Activated T-helper 17 cell treated with anti-CD3 and anti-CD28 coated beads, Interleukin-2, amount 50 U/mL, for 72 hours (primary cell): ENCODE measurements around the gene MYCL. TPM values are rescaled to one million over a fixed set of nuclear protein-coding genes. Genes with fewer than 3 reads are reported as not detected.

ENCODE experiments used
- ATAC-seq: fragments of 150-1000 bp; cut with Tn5 transposase; replicated peaks from 2 replicates; pipeline ENCODE4 v1.10.0; 2021; ENCODE audit warnings: mild to moderate bottlenecking, moderate library complexity
- H3K27ac Mint-ChIP-seq: one replicate; pipeline ENCODE4 v1.8.0; 2022; ENCODE audit warnings: mixed read lengths
- H3K27me3 Mint-ChIP-seq: one replicate; pipeline ENCODE4 v1.8.0; 2022; ENCODE audit warnings: mixed read lengths
- H3K36me3 Mint-ChIP-seq: one replicate; pipeline ENCODE4 v1.8.0; 2022; ENCODE audit warnings: low read depth, mild to moderate bottlenecking, mixed read lengths
- H3K4me1 Mint-ChIP-seq: one replicate; pipeline ENCODE4 v1.8.0; 2022; ENCODE audit warnings: mixed read lengths
- H3K4me3 Mint-ChIP-seq: one replicate; pipeline ENCODE4 v1.8.0; 2022; ENCODE audit warnings: mild to moderate bottlenecking, mixed read lengths
- H3K9me3 Mint-ChIP-seq: one replicate; pipeline ENCODE4 v1.8.0; 2022; ENCODE audit warnings: mixed read lengths
- total RNA-seq, 2 donors: library from RNA; stranded (reverse); gene quantifications; one replicate each; pipeline ENCODE4 v1.2.3, GENCODE V29; 2022

The MYCL gene
- total RNA-seq, 2 donors from 2014 or later: 0.09 TPM; not detected in 1

DNA sequence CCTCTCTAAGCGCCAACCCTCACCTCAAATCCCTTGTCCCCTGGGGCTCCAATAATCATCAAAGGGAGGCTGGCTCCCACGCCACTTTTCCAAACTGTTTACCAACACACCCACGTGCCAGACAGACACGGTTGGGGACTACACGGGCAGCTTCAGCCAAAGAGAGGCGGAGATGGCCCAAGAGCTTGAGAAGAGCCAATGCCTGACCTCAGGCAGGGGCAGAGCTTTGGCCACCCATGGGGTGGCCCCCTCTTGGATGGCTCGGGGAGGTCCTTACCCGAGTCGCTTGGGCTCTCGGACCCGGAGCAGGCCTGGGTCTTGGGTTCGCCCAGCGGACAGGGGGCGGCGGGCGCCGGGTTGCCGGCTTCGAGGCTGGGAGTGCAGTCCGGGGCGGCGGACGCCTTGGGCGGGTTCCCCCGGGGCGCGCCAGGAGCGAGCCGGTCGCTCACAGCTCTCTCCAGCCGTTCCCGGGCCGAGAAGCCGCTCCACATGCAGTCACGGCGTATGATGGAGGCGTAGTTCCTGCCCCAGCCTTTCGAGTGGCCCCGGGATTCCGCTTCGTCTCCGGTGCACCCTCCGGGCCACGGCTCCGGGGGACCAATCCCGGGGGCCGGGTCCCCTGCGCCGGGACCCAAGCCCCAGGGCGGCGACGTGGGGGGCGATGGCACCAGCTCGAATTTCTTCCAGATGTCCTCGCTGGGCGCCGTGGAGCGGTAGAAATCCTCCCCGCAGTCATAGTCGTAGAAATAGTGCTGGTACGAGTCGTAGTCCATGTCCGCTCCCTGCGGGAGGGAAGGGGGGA lies 854 bp downstream of the MYCL start:
- peak overlapping the region; percentile 18 for H3K4me3 Mint-ChIP-seq
- H3K4me1 Mint-ChIP-seq: no peaks in the 10 kb centered on the region
- ATAC-seq: no peak
- H3K9me3 Mint-ChIP-seq: no peaks in the 10 kb centered on the region
- H3K27me3 Mint-ChIP-seq: peaks cover 42% of the 10 kb centered on the region
- no peak overlapping the region for H3K27ac Mint-ChIP-seq
- no peaks in the 10 kb centered on the region for H3K36me3 Mint-ChIP-seq

DNA sequence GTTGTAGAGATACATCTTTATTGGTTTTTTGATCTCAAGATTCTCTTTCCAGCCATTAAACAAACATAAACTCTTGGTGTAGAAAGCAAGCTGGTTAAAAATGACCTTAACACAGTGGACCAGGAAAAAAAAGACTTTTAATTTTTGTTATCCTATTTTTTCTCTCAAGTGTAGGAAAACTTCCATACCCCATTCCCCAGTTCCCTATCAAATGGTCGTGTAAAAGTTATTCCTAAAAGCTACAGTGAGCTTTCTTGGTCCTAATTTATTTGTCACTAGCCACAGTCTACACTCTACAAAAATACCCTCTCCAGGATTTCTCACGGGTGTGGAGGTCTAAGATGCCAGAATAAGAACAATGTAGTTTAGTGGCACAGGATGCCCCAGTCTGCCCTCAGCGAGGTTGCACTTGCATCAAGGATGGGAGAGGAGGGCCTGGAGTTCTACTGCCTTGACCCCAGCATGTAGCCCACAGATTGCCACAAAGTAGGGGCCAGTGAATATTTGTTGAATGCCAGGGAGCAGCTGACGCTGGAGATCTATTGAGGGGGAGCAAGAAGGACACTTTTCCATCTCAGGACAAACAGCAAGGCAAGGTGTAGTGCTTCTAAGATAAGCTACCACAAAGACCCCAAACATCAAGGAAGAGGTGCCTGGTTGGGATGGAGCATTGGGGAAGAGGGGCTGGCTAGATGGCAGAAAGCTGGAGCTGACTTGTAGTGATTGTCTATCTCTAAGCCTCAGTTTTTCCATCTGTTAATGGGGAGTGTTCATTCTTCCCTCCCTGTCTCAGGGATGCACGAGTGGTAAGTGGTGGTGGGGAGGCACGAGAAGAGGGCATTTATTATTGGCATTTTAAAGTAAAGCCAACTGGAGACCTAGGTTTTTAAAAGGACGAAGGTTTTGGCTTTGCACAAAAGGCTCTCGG lies 1.8 kb downstream of the MYCL start:
- H3K36me3 Mint-ChIP-seq: no peaks in the 10 kb centered on the region
- no peaks in the 10 kb centered on the region for H3K4me1 Mint-ChIP-seq
- H3K27ac Mint-ChIP-seq: no peak overlapping the region
- peak overlapping the region; percentile 18 for H3K4me3 Mint-ChIP-seq
- H3K9me3 Mint-ChIP-seq: no peaks in the 10 kb centered on the region
- ATAC-seq: no peak
- peaks cover 36% of the 10 kb centered on the region for H3K27me3 Mint-ChIP-seq

DNA sequence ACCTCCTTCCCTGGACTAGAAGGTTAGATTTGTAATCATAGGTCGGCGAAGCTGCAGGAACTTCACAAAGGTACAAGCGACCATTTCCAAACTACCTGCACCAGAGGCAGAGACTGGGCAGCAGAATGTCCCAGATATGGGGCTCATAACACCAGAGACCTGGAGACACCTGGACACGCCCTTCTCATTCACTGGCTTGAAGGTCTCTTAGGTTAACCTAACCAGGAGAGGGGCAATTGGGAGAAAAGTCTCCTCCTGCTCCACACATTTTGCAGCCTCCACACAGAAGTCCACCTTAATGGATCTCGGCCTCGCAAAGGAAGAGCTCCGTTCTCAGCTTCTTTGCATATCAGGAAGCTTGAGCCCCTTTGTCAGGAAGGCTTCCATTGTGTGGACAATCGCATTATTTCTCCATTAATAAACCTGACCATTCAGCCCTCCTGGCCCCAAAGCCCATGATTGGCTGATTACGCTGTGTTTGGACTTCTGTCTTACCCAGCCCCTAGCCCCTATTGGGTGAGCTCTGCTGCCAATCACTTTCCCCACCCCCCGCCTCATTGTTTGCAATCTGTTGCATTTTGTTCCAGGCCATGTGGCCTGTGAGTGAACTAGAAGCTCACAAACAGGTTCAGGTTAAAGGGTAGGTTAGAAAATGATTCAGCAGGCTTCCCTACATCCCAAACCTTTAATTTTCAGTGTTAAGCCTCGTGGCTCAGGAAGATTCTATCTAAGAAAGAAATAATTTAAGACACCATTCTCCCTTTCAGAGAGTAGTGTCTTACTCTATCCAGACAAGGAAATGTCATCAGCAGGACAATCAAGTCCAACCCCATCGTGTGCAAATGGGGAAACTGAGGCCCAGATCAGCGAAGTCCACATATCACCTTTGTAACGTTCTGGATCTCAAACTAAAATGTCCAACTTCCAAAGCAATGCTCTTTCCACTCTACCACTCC lies 2.8 kb downstream of the MYCL start:
- no peaks in the 10 kb centered on the region for H3K4me1 Mint-ChIP-seq
- no peaks in the 10 kb centered on the region for H3K9me3 Mint-ChIP-seq
- no peaks in the 10 kb centered on the region for H3K36me3 Mint-ChIP-seq
- ATAC-seq: no peak
- no peak overlapping the region for H3K27ac Mint-ChIP-seq
- H3K4me3 Mint-ChIP-seq: no peak overlapping the region
- H3K27me3 Mint-ChIP-seq: peaks cover 39% of the 10 kb centered on the region

DNA sequence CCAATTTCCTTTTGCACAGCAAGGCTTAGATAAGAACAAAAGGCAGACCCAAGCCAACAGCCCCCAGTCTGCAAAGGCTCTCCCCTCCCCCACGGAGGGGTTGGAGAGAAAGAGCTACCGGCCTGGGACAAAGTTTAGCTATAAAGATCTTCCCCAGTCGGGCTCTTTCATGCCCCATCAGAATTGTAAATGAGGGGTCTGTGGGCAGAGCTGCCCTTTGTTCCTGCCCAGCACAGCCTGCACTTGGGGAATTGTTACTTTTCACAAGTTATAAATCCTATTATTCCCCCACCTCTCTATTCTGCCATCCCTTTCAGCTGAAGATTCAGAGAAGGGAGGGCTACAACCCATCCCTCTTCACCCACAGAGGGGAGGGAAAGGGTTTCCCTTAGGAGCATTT lies 3.5 kb downstream of the MYCL start:
- Mint-ChIP-seq H3K36me3 (no peaks in the 10 kb centered on the region), H3K4me1 (no peaks in the 10 kb centered on the region), H3K27me3 (peaks cover 43% of the 10 kb centered on the region), H3K27ac (no peak overlapping the region), H3K4me3 (no peak overlapping the region), H3K9me3 (no peaks in the 10 kb centered on the region)
- ATAC-seq: no peak

DNA sequence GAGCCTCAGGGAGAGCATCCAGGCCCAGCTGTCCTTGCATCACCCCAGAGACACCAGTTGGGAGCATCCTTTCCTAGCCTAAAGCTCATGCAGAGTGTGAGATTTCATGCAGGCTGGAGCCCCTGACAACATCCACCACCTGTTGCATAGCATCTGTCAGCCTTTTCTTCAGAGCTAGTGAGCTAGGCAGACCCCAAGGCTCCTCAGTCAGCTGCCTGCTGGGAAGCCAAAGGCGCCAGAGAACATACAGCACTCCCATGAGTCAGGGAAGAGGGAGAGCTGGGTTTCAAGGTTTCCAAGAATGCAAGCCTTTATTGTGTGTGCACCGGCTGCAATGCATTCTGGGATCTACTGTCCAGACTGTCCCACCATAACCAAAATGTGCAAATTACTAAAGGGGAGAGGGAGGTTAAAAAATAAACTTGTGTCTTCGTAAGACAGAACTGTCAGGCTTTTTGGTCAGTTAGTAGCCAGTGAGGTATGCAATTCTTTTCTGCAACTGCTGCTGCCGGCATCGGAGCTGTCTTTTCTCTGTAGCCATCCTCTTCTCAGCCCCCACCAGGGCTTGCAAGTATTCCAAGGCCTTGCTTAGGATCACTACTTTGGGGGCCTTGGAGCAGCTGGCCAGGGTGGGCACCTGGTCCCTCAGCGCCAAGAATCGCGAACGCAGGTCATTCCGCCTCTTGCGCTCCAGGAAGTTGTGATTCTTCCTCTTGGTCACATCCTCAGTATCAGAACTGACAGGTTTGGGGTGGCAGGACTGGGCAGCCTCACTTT lies 4.6 kb downstream of the MYCL start:
- Mint-ChIP-seq H3K27ac (no peak overlapping the region), H3K36me3 (no peaks in the 10 kb centered on the region), H3K27me3 (peaks cover 41% of the 10 kb centered on the region), H3K4me3 (no peak overlapping the region), H3K9me3 (no peaks in the 10 kb centered on the region), H3K4me1 (no peaks in the 10 kb centered on the region)
- ATAC-seq: no peak

DNA sequence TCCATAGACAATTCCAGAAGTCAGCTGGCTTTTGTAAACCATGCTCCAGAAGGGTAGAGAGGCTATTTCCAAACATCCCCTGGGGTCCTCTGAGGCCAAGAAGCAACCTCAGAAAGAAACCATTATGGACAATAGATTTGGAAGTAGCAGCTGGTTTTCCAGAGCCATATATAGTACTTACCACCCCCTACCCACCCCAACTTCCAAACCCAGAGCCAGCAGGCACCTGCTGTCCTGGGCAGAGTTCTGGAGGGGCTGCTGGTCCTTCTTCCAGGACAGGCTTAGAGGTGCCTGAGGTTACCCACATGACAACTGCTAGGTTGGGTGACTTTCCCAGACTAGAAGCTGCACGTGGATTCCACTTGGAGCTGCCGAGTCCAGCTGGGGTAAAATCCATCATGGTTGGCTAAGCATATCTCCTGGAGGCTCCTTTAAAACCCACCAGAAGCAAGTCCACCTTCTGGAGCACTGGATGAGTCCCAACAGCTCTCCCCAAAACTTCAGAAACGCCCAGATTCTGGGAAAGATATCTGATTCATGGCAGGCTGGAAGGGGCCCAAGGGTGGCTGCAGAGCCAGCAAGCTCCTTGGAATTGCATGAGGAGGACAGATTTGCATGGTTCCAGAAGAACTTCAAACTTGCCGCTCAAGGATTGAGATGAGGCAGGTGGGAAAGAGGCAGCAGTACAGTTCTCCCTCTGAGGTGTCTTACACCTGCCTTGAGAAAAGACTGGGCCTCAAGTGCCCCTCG lies 5.8 kb downstream of the MYCL start:
- no peak overlapping the region for H3K4me3 Mint-ChIP-seq
- no peaks in the 10 kb centered on the region for H3K4me1 Mint-ChIP-seq
- no peaks in the 10 kb centered on the region for H3K36me3 Mint-ChIP-seq
- no peaks in the 10 kb centered on the region for H3K9me3 Mint-ChIP-seq
- no peak overlapping the region for H3K27ac Mint-ChIP-seq
- peaks cover 44% of the 10 kb centered on the region for H3K27me3 Mint-ChIP-seq
- ATAC-seq: no peak

DNA sequence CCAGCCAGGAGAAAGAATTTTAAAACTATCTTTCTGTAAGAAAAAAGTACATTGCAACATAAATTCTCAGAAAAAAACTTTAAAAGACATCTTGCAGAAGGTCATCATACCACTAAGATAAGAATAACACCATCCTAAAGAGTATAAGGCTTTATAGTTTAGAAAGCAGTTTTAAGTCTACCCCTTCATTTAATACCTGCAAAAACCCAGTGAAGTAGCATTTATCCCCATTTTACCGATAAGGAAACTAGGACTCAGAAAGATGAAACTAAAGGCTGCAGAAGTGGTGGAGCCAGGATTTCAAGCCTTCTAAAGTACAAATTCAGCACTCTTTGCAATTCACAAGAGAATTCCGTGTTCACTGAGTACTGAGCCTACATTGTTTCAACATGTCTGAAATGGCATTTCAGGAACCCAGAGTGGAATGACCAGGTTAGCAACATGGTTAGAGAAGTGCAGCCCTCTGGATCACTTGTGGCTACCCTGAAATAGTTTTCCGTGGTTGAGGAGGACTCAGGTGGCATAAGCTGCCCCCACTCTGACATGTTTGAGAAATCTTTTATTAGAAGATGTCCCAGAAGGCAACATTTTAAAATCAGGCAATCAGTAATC lies 6.7 kb downstream of the MYCL start:
- Mint-ChIP-seq H3K4me1 (no peaks in the 10 kb centered on the region), H3K4me3 (no peak overlapping the region), H3K36me3 (no peaks in the 10 kb centered on the region), H3K9me3 (no peaks in the 10 kb centered on the region), H3K27ac (no peak overlapping the region), H3K27me3 (peaks cover 42% of the 10 kb centered on the region)
- ATAC-seq: no peak

DNA sequence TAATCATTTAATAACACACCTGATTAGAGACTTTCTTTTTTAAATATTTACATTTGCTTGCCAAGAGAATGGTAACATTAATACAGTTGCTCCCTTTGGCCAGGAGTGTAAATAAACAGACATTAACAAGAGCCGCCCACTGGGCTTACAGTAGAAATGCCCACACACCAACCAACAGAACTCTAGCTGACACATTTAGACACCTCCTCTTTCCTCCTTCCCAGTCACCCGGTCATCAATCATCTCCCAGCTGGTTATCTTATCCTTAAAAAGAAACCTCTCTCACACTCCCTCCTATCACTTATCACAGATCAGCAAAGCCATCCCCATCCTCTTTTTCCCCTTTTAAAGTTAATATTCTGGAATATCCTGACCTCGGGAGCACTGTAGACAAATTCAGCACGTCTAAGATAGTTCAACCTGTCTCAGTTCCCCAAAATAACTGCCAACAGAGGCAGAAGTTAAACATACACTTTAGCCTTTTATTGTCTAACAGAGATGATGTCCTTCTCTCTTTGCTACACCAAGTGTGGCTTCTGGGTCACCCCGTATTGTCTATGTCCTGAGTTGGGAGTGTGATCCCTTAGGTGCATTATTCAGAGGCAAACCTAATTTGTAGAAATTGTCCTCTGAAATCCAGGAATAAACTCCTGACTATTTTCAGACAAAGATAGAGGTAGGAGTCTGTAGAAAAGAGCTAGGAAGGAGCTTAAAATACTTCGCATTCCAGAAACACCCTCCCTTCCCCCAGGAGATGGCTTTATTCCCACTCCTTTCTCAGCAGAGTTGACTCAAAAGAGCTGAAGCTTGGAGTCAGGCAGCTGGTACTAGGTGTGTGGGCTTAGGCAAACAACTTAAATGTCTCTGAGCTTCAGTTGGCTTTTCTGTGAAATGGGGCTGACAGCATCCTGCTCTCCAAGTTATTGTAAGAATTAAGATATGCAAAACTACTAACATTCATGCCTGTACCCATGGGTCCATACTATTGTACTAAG lies 8.8 kb downstream of the MYCL start:
- H3K27me3 Mint-ChIP-seq: peaks cover 37% of the 10 kb centered on the region

DNA sequence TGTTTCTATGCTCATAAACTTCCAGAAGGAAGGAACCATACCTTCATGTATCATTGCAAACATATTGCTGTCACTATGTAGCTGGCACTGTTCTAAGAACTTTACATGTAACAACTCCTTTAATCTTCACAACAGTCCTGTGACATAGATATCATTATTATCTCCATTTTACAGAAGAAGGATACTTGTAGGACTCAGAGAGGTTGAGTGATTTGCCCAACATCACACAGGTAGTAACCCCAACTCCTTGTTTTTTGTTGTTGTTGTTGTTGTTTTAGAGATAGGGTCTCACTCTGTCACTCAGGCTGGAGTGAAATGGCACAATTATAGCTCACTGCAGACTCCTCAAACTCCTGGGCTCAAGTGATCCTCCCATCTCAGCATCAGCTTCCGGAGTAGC lies 10.8 kb downstream of the MYCL start:
- ATAC-seq: no peak
- Mint-ChIP-seq H3K4me3 (no peak overlapping the region), H3K27ac (peak overlapping the region; percentile 3), H3K9me3 (no peaks in the 10 kb centered on the region), H3K36me3 (no peaks in the 10 kb centered on the region), H3K27me3 (peaks cover 27% of the 10 kb centered on the region), H3K4me1 (no peaks in the 10 kb centered on the region)

More for the DNA sequence above, 8.8 kb downstream of the MYCL start:
- no peak for ATAC-seq
- Mint-ChIP-seq H3K4me3 (no peak overlapping the region), H3K4me1 (no peaks in the 10 kb centered on the region), H3K27ac (no peak overlapping the region), H3K36me3 (no peaks in the 10 kb centered on the region), H3K9me3 (no peaks in the 10 kb centered on the region)

DNA sequence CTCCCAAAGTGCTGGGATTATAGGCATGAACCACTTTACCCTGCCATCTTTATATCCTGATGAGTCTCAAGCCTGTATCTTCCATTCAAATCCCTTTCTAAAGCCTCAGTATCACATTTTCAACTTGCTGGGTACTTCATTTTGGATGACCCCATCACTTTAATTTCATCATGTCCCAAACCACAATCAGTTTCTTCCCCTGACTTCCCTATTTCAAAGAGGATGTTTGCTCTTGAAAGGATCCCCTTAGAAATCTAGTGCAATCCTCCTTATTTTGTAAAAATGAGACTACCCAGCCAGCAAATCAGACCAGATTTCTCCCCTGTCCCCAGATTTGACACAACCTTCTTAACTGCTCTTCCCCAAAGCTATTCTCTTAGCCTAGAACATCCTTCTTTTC lies 11.4 kb downstream of the MYCL start:
- no peak for ATAC-seq
- Mint-ChIP-seq H3K9me3 (no peaks in the 10 kb centered on the region), H3K4me3 (no peak overlapping the region), H3K4me1 (no peaks in the 10 kb centered on the region), H3K36me3 (no peaks in the 10 kb centered on the region), H3K27me3 (peaks cover 27% of the 10 kb centered on the region), H3K27ac (peak overlapping the region; percentile 3)

DNA sequence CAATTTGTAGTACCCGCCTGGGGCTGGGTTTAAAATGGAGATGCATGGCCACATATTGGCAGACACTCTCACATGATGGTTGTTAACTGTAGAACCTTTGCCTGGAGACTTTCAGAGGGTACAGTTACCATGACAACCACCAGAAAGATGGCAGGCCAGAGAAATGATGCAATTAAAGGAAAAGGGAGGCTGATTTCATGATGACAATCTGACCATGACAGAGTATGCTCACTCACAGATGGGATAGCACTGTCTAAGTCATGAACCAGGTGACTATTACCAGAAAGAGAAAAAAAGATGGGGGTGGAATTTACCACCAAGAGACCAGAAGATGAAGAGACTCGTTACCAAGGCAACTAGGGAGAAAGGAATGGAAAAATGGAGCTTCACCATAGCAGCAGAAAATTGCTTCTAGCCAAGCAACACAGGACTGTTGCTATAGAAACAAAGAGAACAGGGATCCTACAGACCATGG lies 14.9 kb downstream of the MYCL start:
- H3K9me3 Mint-ChIP-seq: no peaks in the 10 kb centered on the region
- H3K27me3 Mint-ChIP-seq: peaks cover 3% of the 10 kb centered on the region
- H3K4me3 Mint-ChIP-seq: no peak overlapping the region
- H3K27ac Mint-ChIP-seq: no peak overlapping the region
- peaks cover 10% of the 10 kb centered on the region for H3K4me1 Mint-ChIP-seq
- peaks cover 17% of the 10 kb centered on the region for H3K36me3 Mint-ChIP-seq
- ATAC-seq: peak; percentile 54

DNA sequence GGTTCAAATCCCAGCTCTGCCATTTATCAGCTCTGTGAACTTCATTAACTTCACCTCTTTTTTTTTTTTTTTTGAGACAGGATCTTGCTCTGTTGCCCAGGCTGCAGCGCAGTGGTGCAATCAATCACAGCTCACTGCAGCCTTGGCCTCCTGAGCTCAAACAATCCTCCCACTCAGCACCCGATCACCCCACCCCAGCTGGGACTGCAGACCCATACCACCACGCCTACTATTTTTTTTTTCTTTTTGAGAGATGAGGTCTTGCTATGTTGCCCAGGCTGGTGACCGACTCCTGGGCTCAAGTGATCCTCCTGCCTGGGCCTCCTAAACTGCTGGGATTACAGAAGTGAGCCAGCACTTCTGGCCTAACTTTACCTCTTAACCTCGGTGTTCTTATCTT lies 16.2 kb downstream of the MYCL start:
- H3K4me3 Mint-ChIP-seq: no peak overlapping the region
- H3K27me3 Mint-ChIP-seq: peaks cover 2% of the 10 kb centered on the region
- peaks cover 17% of the 10 kb centered on the region for H3K4me1 Mint-ChIP-seq

More for the DNA sequence above, 16.2 kb downstream of the MYCL start:
- no peak for ATAC-seq
- peaks cover 26% of the 10 kb centered on the region for H3K36me3 Mint-ChIP-seq
- H3K27ac Mint-ChIP-seq: no peak overlapping the region
- no peaks in the 10 kb centered on the region for H3K9me3 Mint-ChIP-seq
